Keratinocyte (primary cell): ENCODE measurements around the gene BCAS3. TPM values are rescaled to one million over a fixed set of nuclear protein-coding genes. Genes with fewer than 3 reads are reported as not detected.

Source experiments
- DNase-seq: peaks from one replicate; pipeline ENCODE4 v3.0.0-alpha.2; 2011; ENCODE audit warnings: low read depth, missing footprints, low spot score
- FAIRE-seq: peaks from 2 replicates; lab custom pipeline; 2011; peaks lifted over from hg19 to GRCh38; lab: Jason Lieb, UNC
- H2AFZ ChIP-seq: 2 replicates; pipeline ENCODE4 v1.6.0; 2012; ENCODE audit warnings: low read length, control low read depth, inconsistent platforms; ENCODE audit not compliant: control insufficient read depth
- H3K27ac ChIP-seq: 2 replicates; pipeline ENCODE4 v1.5.1; 2011; ENCODE audit warnings: low read length; ENCODE audit not compliant: control insufficient read depth, insufficient read depth
- H3K27me3 ChIP-seq: 3 replicates; pipeline ENCODE4 v1.6.0; 2011; ENCODE audit warnings: low read length; ENCODE audit not compliant: control insufficient read depth, insufficient read depth; ENCODE audit errors: extremely low read depth
- H3K36me3 ChIP-seq, 2 experiments: 2 replicates in 1 of 2; 3 replicates in 1 of 2; pipeline ENCODE4 v1.5.1; 2011; ENCODE audit warnings: low read length in 2 of 2, mild to moderate bottlenecking in 1 of 2; ENCODE audit not compliant: control insufficient read depth in 2 of 2, insufficient read depth in 2 of 2; ENCODE audit errors: extremely low read depth in 1 of 2
- H3K4me1 ChIP-seq: 3 replicates; pipeline ENCODE4 v1.5.1; 2011; ENCODE audit warnings: low read length; ENCODE audit not compliant: control insufficient read depth, insufficient read depth; ENCODE audit errors: extremely low read depth
- H3K4me2 ChIP-seq: 3 replicates; pipeline ENCODE4 v1.6.0; 2011; ENCODE audit warnings: low read depth, low read length; ENCODE audit not compliant: control insufficient read depth, insufficient read depth; ENCODE audit errors: extremely low read depth
- H3K4me3 ChIP-seq, 3 experiments: fragments of 200-600 bp in 1 of 3; sonication (generic) in 1 of 3; 2 replicates in 2 of 3; 3 replicates in 1 of 3; pipeline ENCODE4 v1.5.1; 2011 to 2016; ENCODE audit warnings: low read length in 3 of 3, mild to moderate bottlenecking in 3 of 3, control low read depth in 2 of 3, inconsistent platforms in 1 of 3, low read depth in 1 of 3, mixed read lengths in 1 of 3, mixed run types in 1 of 3, moderate library complexity in 1 of 3; ENCODE audit not compliant: control insufficient read depth in 2 of 3, insufficient read depth in 2 of 3; ENCODE audit errors: extremely low read depth in 1 of 3
- H3K79me2 ChIP-seq: 2 replicates; pipeline ENCODE4 v1.6.0; 2012; ENCODE audit warnings: low read length; ENCODE audit not compliant: control insufficient read depth, insufficient read depth
- H3K9ac ChIP-seq: 3 replicates; pipeline ENCODE4 v1.6.0; 2011; ENCODE audit warnings: low read length; ENCODE audit not compliant: control insufficient read depth, insufficient read depth; ENCODE audit errors: extremely low read depth
- H3K9me1 ChIP-seq: 3 replicates; pipeline ENCODE4 v1.6.0; 2011; ENCODE audit warnings: low read length; ENCODE audit not compliant: control insufficient read depth, insufficient read depth; ENCODE audit errors: extremely low read depth
- H3K9me3 ChIP-seq: 2 replicates; pipeline ENCODE4 v1.5.1; 2012; ENCODE audit warnings: low read depth, low read length; ENCODE audit not compliant: control insufficient read depth
- H4K20me1 ChIP-seq: 3 replicates; pipeline ENCODE4 v1.6.0; 2011; ENCODE audit warnings: low read length; ENCODE audit not compliant: control insufficient read depth, insufficient read depth; ENCODE audit errors: extremely low read depth
- CTCF ChIP-seq, 3 experiments: IDR thresholded peaks in 1 of 3; conservative IDR thresholded peaks in 1 of 3; optimal IDR thresholded peaks in 1 of 3; 2 replicates in 2 of 3; 3 replicates in 1 of 3; pipeline versions ENCODE3 to v1.5.1; 2011; ENCODE audit warnings: low read length in 3 of 3, mild to moderate bottlenecking in 3 of 3, moderate library complexity in 2 of 3, control low read depth in 1 of 3, inconsistent platforms in 1 of 3; ENCODE audit not compliant: insufficient read depth in 2 of 3; ENCODE audit errors: extremely low read depth in 1 of 3
- EZH2 ChIP-seq: IDR thresholded peaks from one replicate; pipeline ENCODE4 v1.6.1; 2012; ENCODE audit warnings: inconsistent platforms, mild to moderate bottlenecking, low read length, moderate library complexity
- dilution Hi-C: fragments of 300-500 bp; cut with MboI; formaldehyde crosslinking; loops from one replicate; pipeline ENCODE4 v1.7.0; 2020; ENCODE audit warnings: low sequenced_read_pairs; ENCODE audit not compliant: extremely low pct_ligation_motif_present
- polyA plus RNA-seq, 5 experiments: library from polyadenylated mRNA; depleted of rRNA in 3 of 5; stranded (reverse) in 3 of 5; stranded (forward) in 1 of 5; unstranded in 1 of 5; fragments of >200 nt; gene quantifications; 1 replicate in 1 of 5; 2 replicates in 3 of 5; 3 replicates in 1 of 5; pipeline versions ENCODE4 v1.2.1 to v1.2.3, GENCODE V29; 2011 to 2012; ENCODE audit warnings: missing spikeins in 2 of 5, low read depth in 1 of 5, low replicate concordance in 1 of 5

The BCAS3 gene
- polyA plus RNA-seq, 1 donor (not counting 4 experiments of a cell fraction or from before 2014, with no cell fraction given), result 11.8 TPM

GRCh38 chr17:61203671-61204131 lies 526.0 kb downstream of the BCAS3 start:
- dilution Hi-C loops, result no loop called here
- TF ChIP-seq EZH2 (no peak), CTCF (optimal IDR thresholded peaks at IDR 0.05 in 1 of 3, IDR thresholded peaks at IDR 0.05 in 1 of 3, conservative IDR thresholded peaks at IDR 0.05 in 1 of 3; ENCODE audit: extremely low read depth in 1 of 3, insufficient read depth in 2 of 3, low read length in 3 of 3) (no peak)
- H3K4me2 ChIP-seq, result no peak overlapping the region
- H4K20me1 ChIP-seq, result no peaks in the 10 kb centered on the region
- no peaks in the 10 kb centered on the region for H3K4me1 ChIP-seq
- H3K27me3 ChIP-seq, result no peaks in the 10 kb centered on the region
- H3K27ac ChIP-seq, result no peak overlapping the region
- H3K4me3 ChIP-seq, result no peak overlapping the region
- H2AFZ ChIP-seq, result no peak overlapping the region
- DNase-seq (no peak), FAIRE-seq (no peak)
- no peaks in the 10 kb centered on the region for H3K9me3 ChIP-seq
- no peaks in the 10 kb centered on the region for H3K36me3 ChIP-seq
- no peaks in the 10 kb centered on the region for H3K9me1 ChIP-seq
- H3K79me2 ChIP-seq, result no peaks in the 10 kb centered on the region
- H3K9ac ChIP-seq, result no peak overlapping the region

GRCh38 chr17:61204456-61204855 lies 526.8 kb downstream of the BCAS3 start:
- dilution Hi-C loops, result no loop called here
- H3K27ac ChIP-seq, result no peak overlapping the region
- no peak for FAIRE-seq

More at GRCh38 chr17:61204456-61204855, 526.8 kb downstream of the BCAS3 start:
- H3K36me3 ChIP-seq, result no peaks in the 10 kb centered on the region
- TF ChIP-seq EZH2 (no peak), CTCF (optimal IDR thresholded peaks at IDR 0.05 in 1 of 3, IDR thresholded peaks at IDR 0.05 in 1 of 3, conservative IDR thresholded peaks at IDR 0.05 in 1 of 3; ENCODE audit: extremely low read depth in 1 of 3, insufficient read depth in 2 of 3, low read length in 3 of 3) (no peak)
- H3K79me2 ChIP-seq, result no peaks in the 10 kb centered on the region
- H3K9me1 ChIP-seq, result no peaks in the 10 kb centered on the region
- no peaks in the 10 kb centered on the region for H3K9me3 ChIP-seq
- no peaks in the 10 kb centered on the region for H3K4me1 ChIP-seq
- no peaks in the 10 kb centered on the region for H3K27me3 ChIP-seq
- H3K4me3 ChIP-seq, result no peak overlapping the region
- H3K9ac ChIP-seq, result no peak overlapping the region
- H2AFZ ChIP-seq, result no peak overlapping the region
- no peak for DNase-seq
- H4K20me1 ChIP-seq, result no peaks in the 10 kb centered on the region
- no peak overlapping the region for H3K4me2 ChIP-seq
